Measurements from ENCODE around the gene GLYR1. TPM values are rescaled to one million over a fixed set of nuclear protein-coding genes. Genes with fewer than 3 reads are reported as not detected.

Gene GLYR1
- total RNA-seq, 1 donor from 2014 or later, result 51.6 TPM

GRCh38 chr16:4788910-4789309 is 58.2 kb downstream of the GLYR1 start:
- no peak for DNase-seq (ENCODE audit: extremely low spot score in 2 of 2)
- TF ChIP-seq POLR2A (IDR thresholded peaks at IDR 0.05), result no peak
- no peak for TF ChIP-seq CTCF (IDR thresholded peaks at IDR 0.05)
- TF ChIP-seq POLR2AphosphoS5 (IDR thresholded peaks at IDR 0.05; ENCODE audit: insufficient read depth in 1 of 2, low read depth in 1 of 2), result no peak
- H3K27ac ChIP-seq, result no peak overlapping the region
- no peaks in the 10 kb centered on the region for H3K27me3 ChIP-seq
- intact Hi-C loops (cut with DNase I), result no loop called here
- H3K4me3 ChIP-seq, result no peak overlapping the region
- no peaks in the 10 kb centered on the region for H3K4me1 ChIP-seq
- no peaks in the 10 kb centered on the region for H3K36me3 ChIP-seq
- H3K9me3 ChIP-seq, result no peaks in the 10 kb centered on the region

- intact Hi-C loops (cut with DNase I), result no loop called here
- no peak overlapping the region for H3K27ac ChIP-seq
- DNase-seq (ENCODE audit: extremely low spot score in 2 of 2), result no peak
- H3K27me3 ChIP-seq, result no peaks in the 10 kb centered on the region
- H3K4me3 ChIP-seq, result no peak overlapping the region
- no peaks in the 10 kb centered on the region for H3K36me3 ChIP-seq
- H3K4me1 ChIP-seq, result no peaks in the 10 kb centered on the region
- TF ChIP-seq POLR2A (IDR thresholded peaks at IDR 0.05) (no peak), CTCF (IDR thresholded peaks at IDR 0.05) (no peak), POLR2AphosphoS5 (IDR thresholded peaks at IDR 0.05; ENCODE audit: insufficient read depth in 1 of 2, low read depth in 1 of 2) (no peak)
- no peaks in the 10 kb centered on the region for H3K9me3 ChIP-seq
These were observed 58.6 kb downstream of the GLYR1 start for GRCh38 chr16:4788489-4788889.

GRCh38 chr16:4787627-4788482 is 59.2 kb downstream of the GLYR1 start, which contains the start of gene SEPTIN12:
Gene SEPTIN12 (minus strand): TSS chr16:4788345. CDS start chr16:4787645, 700 bp downstream.
- no peak for TF ChIP-seq POLR2AphosphoS5 (IDR thresholded peaks at IDR 0.05; ENCODE audit: insufficient read depth in 1 of 2, low read depth in 1 of 2)
- TF ChIP-seq CTCF (IDR thresholded peaks at IDR 0.05), result no peak
- no peak for TF ChIP-seq POLR2A (IDR thresholded peaks at IDR 0.05)
- no peak for DNase-seq (ENCODE audit: extremely low spot score in 2 of 2)
- Histone ChIP-seq H3K9me3 (no peaks in the 10 kb centered on the region), H3K27ac (no peak within 1 kb of the TSS), H3K4me3 (no peak within 1 kb of the TSS), H3K4me1 (no peaks in the 10 kb centered on the region), H3K36me3 (no peaks in the 10 kb centered on the region), H3K27me3 (no peaks in the 10 kb centered on the region)
- intact Hi-C loops (cut with DNase I), result no loop called here

- Histone ChIP-seq H3K27ac (no peak overlapping the region), H3K4me1 (no peaks in the 10 kb centered on the region), H3K4me3 (no peak overlapping the region), H3K9me3 (no peaks in the 10 kb centered on the region), H3K27me3 (no peaks in the 10 kb centered on the region), H3K36me3 (no peaks in the 10 kb centered on the region)
- no peak for DNase-seq (ENCODE audit: extremely low spot score in 2 of 2)
- TF ChIP-seq CTCF (IDR thresholded peaks at IDR 0.05), result no peak
- no peak for TF ChIP-seq POLR2A (IDR thresholded peaks at IDR 0.05)
- TF ChIP-seq POLR2AphosphoS5 (IDR thresholded peaks at IDR 0.05; ENCODE audit: insufficient read depth in 1 of 2, low read depth in 1 of 2), result no peak
- intact Hi-C loops (cut with DNase I), result no loop called here
These were observed 60.0 kb downstream of the GLYR1 start for GRCh38 chr16:4787068-4787467.

All from vagina (tissue), 2 donors.